Smooth muscle cell (in vitro differentiated cells): ENCODE data around the gene FHIT. TPM values are rescaled to one million over a fixed set of nuclear protein-coding genes. Genes with fewer than 3 reads are reported as not detected.

Experiments used
- DNase-seq: peaks from one replicate; lab custom pipeline; 2025; ENCODE audit not compliant: unreplicated experiment; lab: John Stamatoyannopoulos, UW
- H2AFZ ChIP-seq: fragments of 200-600 bp; sonication (generic); 2 replicates; pipeline ENCODE4 v1.6.0; 2016; ENCODE audit warnings: antibody characterized with exemption, low read depth, mild to moderate bottlenecking
- H3F3A ChIP-seq: fragments of 200-600 bp; sonication (generic); 2 replicates; pipeline ENCODE4 v1.6.0; 2017; ENCODE audit warnings: antibody characterized with exemption, low read depth
- H3K27ac ChIP-seq: fragments of 200-600 bp; sonication (generic); 2 replicates; pipeline ENCODE4 v1.5.1; 2016; ENCODE audit warnings: low read depth, mild to moderate bottlenecking
- H3K27me3 ChIP-seq: fragments of 200-600 bp; sonication (generic); 2 replicates; pipeline ENCODE4 v1.6.1; 2016; ENCODE audit warnings: low read depth, mild to moderate bottlenecking
- H3K36me3 ChIP-seq: fragments of 200-600 bp; sonication (generic); 2 replicates; pipeline ENCODE4 v1.5.1; 2016; ENCODE audit warnings: low read depth
- H3K4me1 ChIP-seq: fragments of 200-600 bp; sonication (generic); 2 replicates; pipeline ENCODE4 v1.5.1; 2016; ENCODE audit warnings: low read depth
- H3K4me2 ChIP-seq: fragments of 200-600 bp; sonication (generic); 2 replicates; pipeline ENCODE4 v1.6.0; 2016; ENCODE audit warnings: mild to moderate bottlenecking
- H3K4me3 ChIP-seq: fragments of 200-600 bp; sonication (generic); 2 replicates; pipeline ENCODE4 v1.5.1; 2016; ENCODE audit warnings: mild to moderate bottlenecking
- H3K79me2 ChIP-seq: fragments of 200-600 bp; sonication (generic); 2 replicates; pipeline ENCODE4 v1.6.0; 2016; ENCODE audit warnings: low read depth, mild to moderate bottlenecking
- H3K9ac ChIP-seq: fragments of 200-600 bp; sonication (generic); 2 replicates; pipeline ENCODE4 v1.6.0; 2016; ENCODE audit warnings: low read depth
- H3K9me3 ChIP-seq: fragments of 200-600 bp; sonication (generic); replicated peaks from 2 replicates; pipeline ENCODE4 v1.5.1; 2016; ENCODE audit warnings: low read depth
- H4K20me1 ChIP-seq: fragments of 200-600 bp; sonication (generic); 2 replicates; pipeline ENCODE4 v1.6.0; 2016; ENCODE audit warnings: low read depth
- CTCF ChIP-seq: fragments of 200-600 bp; sonication (generic); IDR thresholded peaks from 2 replicates; pipeline ENCODE4 v1.5.1; 2017; ENCODE audit warnings: borderline replicate concordance, mild to moderate bottlenecking, antibody characterized with exemption; ENCODE audit not compliant: insufficient read depth, poor library complexity, severe bottlenecking
- WGBS: methylation state at CpG from one replicate; pipeline ENCODE4 v1.1.7; 2016; ENCODE audit warnings: low lambda C conversion rate; 5-methylcytosine and 5-hydroxymethylcytosine counted together
- polyA plus RNA-seq: library from polyadenylated mRNA; unstranded; fragments of >200 nt; fragmentation: Nextera tagmentation; extraction: Ambion mirVana; gene quantifications from 2 replicates; pipeline ENCODE4 v1.2.1, GENCODE V29; 2016
- total RNA-seq: library from RNA; depleted of rRNA; stranded (reverse); fragments of >200 nt; gene quantifications from 2 replicates; pipeline ENCODE4 v1.2.3, GENCODE V29; 2014

Gene FHIT
- total and polyA plus RNA-seq, 2 experiments from 2014 or later = 5.9 to 6.7 TPM

- no peaks in the 10 kb centered on the region for H3K4me1 ChIP-seq
- no peaks in the 10 kb centered on the region for H4K20me1 ChIP-seq
- H3K4me3 ChIP-seq = no peak overlapping the region
- no peak for TF ChIP-seq CTCF
- H2AFZ ChIP-seq = no peak overlapping the region
- no peaks in the 10 kb centered on the region for H3K9me3 ChIP-seq
- no peak for DNase-seq
- no peaks in the 10 kb centered on the region for H3K36me3 ChIP-seq
- no peak overlapping the region for H3K9ac ChIP-seq
- 95% methylated on average over 2 of the region's 2 CpGs for WGBS
- H3K27ac ChIP-seq = no peak overlapping the region
- no peak overlapping the region for H3K4me2 ChIP-seq
- H3F3A ChIP-seq = no peaks in the 10 kb centered on the region
- H3K79me2 ChIP-seq = no peaks in the 10 kb centered on the region
- no peaks in the 10 kb centered on the region for H3K27me3 ChIP-seq
Observed at GRCh38 chr3:60424942-60425341, 826.3 kb downstream of the FHIT start.

- TF ChIP-seq CTCF = no peak
- 90% methylated on average over 3 of the region's 3 CpGs for WGBS
- Histone ChIP-seq H3K4me3 (no peak overlapping the region), H3K9me3 (no peaks in the 10 kb centered on the region), H3K27ac (no peak overlapping the region), H3K36me3 (no peaks in the 10 kb centered on the region), H3F3A (no peaks in the 10 kb centered on the region), H3K4me2 (no peak overlapping the region), H3K27me3 (no peaks in the 10 kb centered on the region), H3K9ac (no peak overlapping the region), H3K79me2 (no peaks in the 10 kb centered on the region), H3K4me1 (no peaks in the 10 kb centered on the region), H2AFZ (no peak overlapping the region), H4K20me1 (no peaks in the 10 kb centered on the region)
- no peak for DNase-seq
Observed at GRCh38 chr3:60424034-60424433, 827.2 kb downstream of the FHIT start.

- H2AFZ ChIP-seq = no peak overlapping the region
- H3K27me3 ChIP-seq = no peaks in the 10 kb centered on the region
- no peak overlapping the region for H3K4me2 ChIP-seq
- DNase-seq = no peak
- no peaks in the 10 kb centered on the region for H3K4me1 ChIP-seq
- no peak overlapping the region for H3K9ac ChIP-seq
- no peaks in the 10 kb centered on the region for H3K79me2 ChIP-seq
- no peak for TF ChIP-seq CTCF
- no peaks in the 10 kb centered on the region for H3K9me3 ChIP-seq
- H3K36me3 ChIP-seq = no peaks in the 10 kb centered on the region
- no peak overlapping the region for H3K4me3 ChIP-seq
- no peaks in the 10 kb centered on the region for H3F3A ChIP-seq
- 95% methylated on average over 1 of the region's 1 CpG for WGBS
- H4K20me1 ChIP-seq = no peaks in the 10 kb centered on the region
- no peak overlapping the region for H3K27ac ChIP-seq
Observed at GRCh38 chr3:60423556-60423955, 827.7 kb downstream of the FHIT start.

- H2AFZ ChIP-seq = no peak overlapping the region
- H3K27me3 ChIP-seq = no peaks in the 10 kb centered on the region
- no peaks in the 10 kb centered on the region for H4K20me1 ChIP-seq
- H3K9ac ChIP-seq = no peak overlapping the region
- DNase-seq = no peak
- 92% methylated on average over 3 of the region's 3 CpGs for WGBS
- H3K4me2 ChIP-seq = no peak overlapping the region
- TF ChIP-seq CTCF = no peak
- H3F3A ChIP-seq = no peaks in the 10 kb centered on the region
- no peaks in the 10 kb centered on the region for H3K4me1 ChIP-seq
- H3K9me3 ChIP-seq = no peaks in the 10 kb centered on the region
- H3K79me2 ChIP-seq = no peaks in the 10 kb centered on the region
- no peak overlapping the region for H3K4me3 ChIP-seq
- no peak overlapping the region for H3K27ac ChIP-seq
- no peaks in the 10 kb centered on the region for H3K36me3 ChIP-seq
Observed at GRCh38 chr3:60421749-60422446, 829.4 kb downstream of the FHIT start.
